ENCODE data around the gene TMEM132D. TPM values are rescaled to one million over a fixed set of nuclear protein-coding genes. Genes with fewer than 3 reads are reported as not detected.

Gene TMEM132D
- total and polyA plus RNA-seq, 2 donors (not counting 3 experiments of a cell fraction or from before 2014, with no cell fraction given) = not detected

DNA sequence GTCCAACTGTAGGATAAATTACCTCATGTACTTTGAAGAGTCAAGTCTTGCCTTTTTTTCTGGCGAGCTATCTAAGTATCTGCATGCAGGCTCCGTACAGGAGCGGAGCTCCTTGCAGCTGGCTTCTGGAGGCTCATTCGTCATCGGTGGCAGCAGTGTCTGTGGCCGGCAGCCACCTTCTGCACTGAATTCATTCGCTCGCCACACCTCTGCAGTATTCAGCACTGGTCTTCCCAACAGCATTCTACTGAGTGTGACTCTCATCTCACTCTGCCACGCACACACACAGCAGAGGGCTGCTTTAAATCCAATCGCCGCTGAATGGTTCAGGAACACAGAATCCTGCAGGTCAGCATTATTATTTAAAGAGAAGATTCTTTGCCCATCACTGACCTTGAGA is 850.6 kb downstream of the TMEM132D start:
- FAIRE-seq (no peak), DNase-seq (ENCODE audit: low read depth, low spot score) (no peak)
- POLR2A ChIA-PET = no interaction called here
- no peak overlapping the region for H2AFZ ChIP-seq (ENCODE audit: low read depth, low read length)
- H3K36me3 ChIP-seq (ENCODE audit: control insufficient read depth in 2 of 2, extremely low read depth in 1 of 2, insufficient read depth in 2 of 2, low read length in 2 of 2) = no peaks in the 10 kb centered on the region
- H3K4me2 ChIP-seq (ENCODE audit: insufficient read depth, low read length) = no peak overlapping the region
- dilution Hi-C loops (cut with MboI; ENCODE audit: extremely low pct_ligation_motif_present, low sequenced_read_pairs) = no loop called here
- H3K4me1 ChIP-seq (ENCODE audit: control insufficient read depth, extremely low read depth, insufficient read depth, low read length) = no peaks in the 10 kb centered on the region
- H3K27ac ChIP-seq (ENCODE audit: insufficient read depth, low read depth, low read length) = no peak overlapping the region
- H3K9ac ChIP-seq (replicated peaks; ENCODE audit: extremely low read depth, insufficient read depth, low read length) = no peak overlapping the region
- no peaks in the 10 kb centered on the region for H4K20me1 ChIP-seq (replicated peaks; ENCODE audit: control insufficient read depth, extremely low read depth, insufficient read depth, low read length)
- no peaks in the 10 kb centered on the region for H3K79me2 ChIP-seq (ENCODE audit: control insufficient read depth, insufficient read depth, low read length)
- H3K4me3 ChIP-seq (replicated peaks in 1 of 3; ENCODE audit: insufficient read depth in 1 of 3, low read depth in 1 of 3, low read length in 3 of 3) = no peak overlapping the region
- CTCF ChIA-PET = no interaction called here
- BruUV-seq (replicated peaks) = no TSS peak
- H3K9me1 ChIP-seq (replicated peaks; ENCODE audit: control insufficient read depth, extremely low read depth, insufficient read depth, low read length) = no peaks in the 10 kb centered on the region
- H3K27me3 ChIP-seq (ENCODE audit: control insufficient read depth in 2 of 2, insufficient read depth in 2 of 2, low read length in 2 of 2) = no peaks in the 10 kb centered on the region
- H3K9me3 ChIP-seq (replicated peaks; ENCODE audit: control insufficient read depth, insufficient read depth, low read length) = no peaks in the 10 kb centered on the region
- intact Hi-C loops (cut with micrococcal nuclease) = no loop called here
- TF ChIP-seq GATA2 (IDR thresholded peaks at IDR 0.05; ENCODE audit: insufficient read depth, insufficient read length, low read depth, low read length) = no peak
- TF ChIP-seq, protein P1, sequence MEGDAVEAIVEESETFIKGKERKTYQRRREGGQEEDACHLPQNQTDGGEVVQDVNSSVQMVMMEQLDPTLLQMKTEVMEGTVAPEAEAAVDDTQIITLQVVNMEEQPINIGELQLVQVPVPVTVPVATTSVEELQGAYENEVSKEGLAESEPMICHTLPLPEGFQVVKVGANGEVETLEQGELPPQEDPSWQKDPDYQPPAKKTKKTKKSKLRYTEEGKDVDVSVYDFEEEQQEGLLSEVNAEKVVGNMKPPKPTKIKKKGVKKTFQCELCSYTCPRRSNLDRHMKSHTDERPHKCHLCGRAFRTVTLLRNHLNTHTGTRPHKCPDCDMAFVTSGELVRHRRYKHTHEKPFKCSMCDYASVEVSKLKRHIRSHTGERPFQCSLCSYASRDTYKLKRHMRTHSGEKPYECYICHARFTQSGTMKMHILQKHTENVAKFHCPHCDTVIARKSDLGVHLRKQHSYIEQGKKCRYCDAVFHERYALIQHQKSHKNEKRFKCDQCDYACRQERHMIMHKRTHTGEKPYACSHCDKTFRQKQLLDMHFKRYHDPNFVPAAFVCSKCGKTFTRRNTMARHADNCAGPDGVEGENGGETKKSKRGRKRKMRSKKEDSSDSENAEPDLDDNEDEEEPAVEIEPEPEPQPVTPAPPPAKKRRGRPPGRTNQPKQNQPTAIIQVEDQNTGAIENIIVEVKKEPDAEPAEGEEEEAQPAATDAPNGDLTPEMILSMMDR (IDR thresholded peaks at IDR 0.05; ENCODE audit: extremely low read depth in 1 of 2, insufficient read depth in 1 of 2, low read depth in 1 of 2, low read length in 2 of 2) = no peak
- no peak for TF ChIP-seq POLR2A (IDR thresholded peaks at IDR 0.05; ENCODE audit: low read depth, low read length)

DNA sequence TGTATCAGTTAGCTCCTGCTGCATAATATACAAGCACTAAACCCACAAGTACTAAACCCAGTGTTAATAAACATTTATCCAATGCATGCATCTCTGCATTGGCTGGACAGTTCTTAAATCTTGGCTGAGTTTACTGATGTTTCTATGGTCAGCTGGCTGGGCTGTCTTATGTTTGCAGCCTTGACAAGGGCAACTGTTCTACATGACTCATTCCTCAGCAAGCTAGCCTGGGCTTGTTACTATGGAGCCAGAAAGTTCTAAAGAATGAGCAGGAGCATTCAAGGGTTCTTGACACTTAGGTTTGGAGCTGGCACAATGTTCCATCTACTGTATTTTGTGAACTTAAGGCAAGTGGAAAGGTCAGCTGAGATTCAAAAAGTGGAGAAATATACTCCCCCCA is 851.5 kb downstream of the TMEM132D start:
- Histone ChIP-seq H4K20me1 (replicated peaks; ENCODE audit: control insufficient read depth, extremely low read depth, insufficient read depth, low read length) (no peaks in the 10 kb centered on the region), H3K4me1 (ENCODE audit: control insufficient read depth, extremely low read depth, insufficient read depth, low read length) (no peaks in the 10 kb centered on the region), H3K27me3 (ENCODE audit: control insufficient read depth in 2 of 2, insufficient read depth in 2 of 2, low read length in 2 of 2) (no peaks in the 10 kb centered on the region), H2AFZ (ENCODE audit: low read depth, low read length) (no peak overlapping the region), H3K9me1 (replicated peaks; ENCODE audit: control insufficient read depth, extremely low read depth, insufficient read depth, low read length) (no peaks in the 10 kb centered on the region), H3K9me3 (replicated peaks; ENCODE audit: control insufficient read depth, insufficient read depth, low read length) (no peaks in the 10 kb centered on the region), H3K4me3 (replicated peaks in 1 of 3; ENCODE audit: insufficient read depth in 1 of 3, low read depth in 1 of 3, low read length in 3 of 3) (no peak overlapping the region), H3K79me2 (ENCODE audit: control insufficient read depth, insufficient read depth, low read length) (no peaks in the 10 kb centered on the region), H3K36me3 (ENCODE audit: control insufficient read depth in 2 of 2, extremely low read depth in 1 of 2, insufficient read depth in 2 of 2, low read length in 2 of 2) (no peaks in the 10 kb centered on the region), H3K4me2 (ENCODE audit: insufficient read depth, low read length) (no peak overlapping the region), H3K9ac (replicated peaks; ENCODE audit: extremely low read depth, insufficient read depth, low read length) (no peak overlapping the region), H3K27ac (ENCODE audit: insufficient read depth, low read depth, low read length) (no peak overlapping the region)
- dilution Hi-C loops (cut with MboI; ENCODE audit: extremely low pct_ligation_motif_present, low sequenced_read_pairs) (no loop called here), intact Hi-C loops (cut with micrococcal nuclease) (no loop called here)
- POLR2A ChIA-PET = no interaction called here
- no TSS peak for BruUV-seq (replicated peaks)
- FAIRE-seq (no peak), DNase-seq (ENCODE audit: low read depth, low spot score) (no peak)
- TF ChIP-seq POLR2AphosphoS5 (IDR thresholded peaks at IDR 0.05; ENCODE audit: insufficient read depth, low read depth, low read length) (no peak), MYC (IDR thresholded peaks at IDR 0.05; ENCODE audit: low read depth, low read length) (no peak), FOS (IDR thresholded peaks at IDR 0.05; ENCODE audit: borderline replicate concordance, insufficient read depth, low read length) (no peak), EZH2 (IDR thresholded peaks at IDR 0.05; ENCODE audit: borderline replicate concordance, low read depth, low read length, severe bottlenecking) (no peak), POLR2A (IDR thresholded peaks at IDR 0.05; ENCODE audit: low read depth, low read length) (no peak), GATA2 (IDR thresholded peaks at IDR 0.05; ENCODE audit: insufficient read depth, insufficient read length, low read depth, low read length) (no peak), JUN (IDR thresholded peaks at IDR 0.05; ENCODE audit: borderline replicate concordance, insufficient read depth, insufficient read length, low read depth) (no peak)
- TF ChIP-seq, protein P2, sequence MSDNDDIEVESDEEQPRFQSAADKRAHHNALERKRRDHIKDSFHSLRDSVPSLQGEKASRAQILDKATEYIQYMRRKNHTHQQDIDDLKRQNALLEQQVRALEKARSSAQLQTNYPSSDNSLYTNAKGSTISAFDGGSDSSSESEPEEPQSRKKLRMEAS (IDR thresholded peaks at IDR 0.05; ENCODE audit: insufficient read depth, insufficient read length) = no peak
- TF ChIP-seq, protein P1 (IDR thresholded peaks at IDR 0.05; ENCODE audit: extremely low read depth in 1 of 2, insufficient read depth in 1 of 2, low read depth in 1 of 2, low read length in 2 of 2) = no peak
- CTCF ChIA-PET = no interaction called here
